Measurements from ENCODE around the gene HMGB4.

The HMGB4 gene

GRCh38 chr1:33823830-33824229 lies 40.0 kb upstream of the HMGB4 start:
- Histone ChIP-seq H3K79me2 (ENCODE audit: low read length) (no peaks in the 10 kb centered on the region), H3K36me3 (replicated peaks; ENCODE audit: insufficient read depth, low read length) (no peaks in the 10 kb centered on the region), H3K4me3 (ENCODE audit: low read length) (no peak overlapping the region), H3K9me3 (replicated peaks; ENCODE audit: insufficient read depth, low read length) (no peaks in the 10 kb centered on the region), H3F3A (ENCODE audit: insufficient read depth, low read length) (no peaks in the 10 kb centered on the region), H3K9me2 (replicated peaks; ENCODE audit: insufficient read depth, low read length) (no peaks in the 10 kb centered on the region), H3K4me2 (ENCODE audit: low read depth, low read length) (no peak overlapping the region), H3K4me1 (ENCODE audit: low read length) (no peaks in the 10 kb centered on the region), H4K20me1 (ENCODE audit: insufficient read depth, low read length) (no peaks in the 10 kb centered on the region), H2AFZ (ENCODE audit: low read length) (no peak overlapping the region), H3K27me3 (replicated peaks; ENCODE audit: insufficient read depth, low read length) (peaks cover 33% of the 10 kb centered on the region), H3K9ac (ENCODE audit: low read length) (no peak overlapping the region), H3K27ac (ENCODE audit: low read length) (no peak overlapping the region)
- TF ChIP-seq EZH2phosphoT487 (IDR thresholded peaks at IDR 0.05; ENCODE audit: low read length) (no peak), CTCF (IDR thresholded peaks at IDR 0.05; ENCODE audit: low read length) (no peak), EZH2 (optimal IDR thresholded peaks at IDR 0.05; ENCODE audit: low read depth, low read length) (no peak)
- no peak for DNase-seq

GRCh38 chr1:33824321-33824720 lies 39.6 kb upstream of the HMGB4 start:
- TF ChIP-seq CTCF (IDR thresholded peaks at IDR 0.05; ENCODE audit: low read length) (no peak), EZH2phosphoT487 (IDR thresholded peaks at IDR 0.05; ENCODE audit: low read length) (no peak), EZH2 (optimal IDR thresholded peaks at IDR 0.05; ENCODE audit: low read depth, low read length) (no peak)
- no peaks in the 10 kb centered on the region for H4K20me1 ChIP-seq (ENCODE audit: insufficient read depth, low read length)
- no peaks in the 10 kb centered on the region for H3F3A ChIP-seq (ENCODE audit: insufficient read depth, low read length)
- H3K4me1 ChIP-seq (ENCODE audit: low read length) = no peaks in the 10 kb centered on the region
- H3K9me2 ChIP-seq (replicated peaks; ENCODE audit: insufficient read depth, low read length) = no peaks in the 10 kb centered on the region
- H3K9me3 ChIP-seq (replicated peaks; ENCODE audit: insufficient read depth, low read length) = no peaks in the 10 kb centered on the region
- DNase-seq = no peak
- no peak overlapping the region for H3K9ac ChIP-seq (ENCODE audit: low read length)
- no peaks in the 10 kb centered on the region for H3K36me3 ChIP-seq (replicated peaks; ENCODE audit: insufficient read depth, low read length)
- no peak overlapping the region for H3K4me3 ChIP-seq (ENCODE audit: low read length)
- no peaks in the 10 kb centered on the region for H3K79me2 ChIP-seq (ENCODE audit: low read length)
- peaks cover 33% of the 10 kb centered on the region for H3K27me3 ChIP-seq (replicated peaks; ENCODE audit: insufficient read depth, low read length)
- H3K27ac ChIP-seq (ENCODE audit: low read length) = no peak overlapping the region
- H3K4me2 ChIP-seq (ENCODE audit: low read depth, low read length) = no peak overlapping the region
- H2AFZ ChIP-seq (ENCODE audit: low read length) = no peak overlapping the region

- no peak for TF ChIP-seq EZH2 (optimal IDR thresholded peaks at IDR 0.05; ENCODE audit: low read depth, low read length)
- TF ChIP-seq CTCF (IDR thresholded peaks at IDR 0.05; ENCODE audit: low read length) = no peak
- no peak for TF ChIP-seq EZH2phosphoT487 (IDR thresholded peaks at IDR 0.05; ENCODE audit: low read length)
Measured at GRCh38 chr1:33824971-33825370, 38.9 kb upstream of the HMGB4 start.

More at GRCh38 chr1:33824971-33825370, 38.9 kb upstream of the HMGB4 start:
- Histone ChIP-seq H3K4me3 (ENCODE audit: low read length) (no peak overlapping the region), H3F3A (ENCODE audit: insufficient read depth, low read length) (no peaks in the 10 kb centered on the region), H3K9me3 (replicated peaks; ENCODE audit: insufficient read depth, low read length) (no peaks in the 10 kb centered on the region), H3K4me1 (ENCODE audit: low read length) (no peaks in the 10 kb centered on the region), H3K9me2 (replicated peaks; ENCODE audit: insufficient read depth, low read length) (no peaks in the 10 kb centered on the region), H3K27me3 (replicated peaks; ENCODE audit: insufficient read depth, low read length) (peaks cover 31% of the 10 kb centered on the region), H3K36me3 (replicated peaks; ENCODE audit: insufficient read depth, low read length) (no peaks in the 10 kb centered on the region), H4K20me1 (ENCODE audit: insufficient read depth, low read length) (no peaks in the 10 kb centered on the region), H3K79me2 (ENCODE audit: low read length) (no peaks in the 10 kb centered on the region), H2AFZ (ENCODE audit: low read length) (no peak overlapping the region), H3K4me2 (ENCODE audit: low read depth, low read length) (no peak overlapping the region), H3K9ac (ENCODE audit: low read length) (no peak overlapping the region), H3K27ac (ENCODE audit: low read length) (no peak overlapping the region)
- DNase-seq = no peak
